Testis (tissue), 3 donors: ENCODE measurements around the gene FBXO33. TPM values are rescaled to one million over a fixed set of nuclear protein-coding genes. Genes with fewer than 3 reads are reported as not detected.
A peak's percentile ranks its signal among the peaks of the same experiment; 100 is the strongest.

Experiments
- DNase-seq: peaks from one replicate; pipeline ENCODE4 v3.0.0-alpha.2; 2019
- H3K27ac ChIP-seq, 2 donors: fragments of 200-600 bp; sonication (generic); one replicate each; pipeline ENCODE4 v1.5.1; 2019
- H3K27me3 ChIP-seq: fragments of 200-600 bp; sonication (generic); one replicate; pipeline ENCODE4 v1.5.1; 2019
- H3K36me3 ChIP-seq: fragments of 200-600 bp; sonication (generic); one replicate; pipeline ENCODE4 v1.5.1; 2017; ENCODE audit warnings: low read depth; ENCODE audit errors: missing control alignments
- H3K4me1 ChIP-seq: fragments of 200-600 bp; sonication (generic); one replicate; pipeline ENCODE4 v1.5.1; 2019
- H3K4me3 ChIP-seq, 2 donors: fragments of 200-600 bp; sonication (generic); one replicate each; pipeline ENCODE4 v1.5.1; 2017 to 2019
- H3K9me3 ChIP-seq: fragments of 200-600 bp; sonication (generic); one replicate; pipeline ENCODE4 v1.5.1; 2017
- POLR2A ChIP-seq: fragments of 450-650 bp; IDR thresholded peaks from one replicate; pipeline ENCODE4 v1.6.1; 2017; ENCODE audit warnings: antibody characterized with exemption, mild to moderate bottlenecking, moderate library complexity
- WGBS, 2 donors: methylation state at CpG; one replicate each; pipeline ENCODE4 v1.1.5; 2018; 5-methylcytosine and 5-hydroxymethylcytosine counted together
- intact Hi-C: fragments of 100-400 bp; cut with DNase I; formaldehyde crosslinking; loops from one replicate; pipeline ENCODE4 v1.15.1; 2023; ENCODE audit warnings: low total_unique reads
- polyA plus RNA-seq: library from polyadenylated mRNA; stranded (reverse); fragments of 350-450 nt; fragmentation: Illumina TruSeq; extraction: RNeasy Lipid Tissue Mini Kit (QIAGEN cat#74804); gene quantifications from one replicate; pipeline ENCODE4 v1.2.3, GENCODE V29; 2014; ENCODE audit warnings: low read depth, low replicate concordance; ENCODE audit not compliant: insufficient read depth
- total RNA-seq, 2 donors: library from RNA; depleted of rRNA; stranded (reverse); fragments of >200 nt; gene quantifications; one replicate each; pipeline ENCODE4 v1.2.3, GENCODE V29; 2016
- TF ChIP-seq, protein P1 (sequence below), 3 experiments: fragments of 450-650 bp in 2 of 3; fragments of 200-600 bp in 1 of 3; sonication (generic) in 1 of 3; IDR thresholded peaks; one replicate each; pipeline ENCODE4 v1.5.1; 2016 to 2019; ENCODE audit warnings: antibody characterized with exemption in 3 of 3, mild to moderate bottlenecking in 2 of 3, moderate library complexity in 1 of 3

The FBXO33 gene
- total and polyA plus RNA-seq, 3 donors from 2014 or later = 20.6 to 27.5 (median 23.0) TPM

DNA sequence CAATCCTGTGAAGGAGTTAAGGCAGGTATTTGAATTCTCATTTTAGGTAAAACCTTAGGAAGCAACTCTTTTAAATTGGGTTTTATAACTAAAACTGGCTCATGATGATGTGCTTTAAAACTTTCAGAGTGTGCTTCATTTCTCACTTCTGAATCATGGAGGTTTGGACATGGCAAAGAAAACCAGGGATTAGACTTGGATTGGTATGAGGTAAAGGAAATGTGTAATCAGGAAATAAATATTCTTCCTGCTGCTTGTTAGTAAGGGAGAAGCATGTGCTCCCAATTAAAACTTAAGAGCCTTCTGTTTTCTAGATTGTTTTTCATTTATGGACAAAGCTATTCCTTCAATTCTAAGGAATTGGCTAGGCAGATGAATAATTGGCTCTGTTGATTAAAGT, 57.4 kb downstream of the FBXO33 start:
- Histone ChIP-seq H3K4me3 (no peak overlapping the region), H3K27ac (no peak overlapping the region)
- no peak for DNase-seq

DNA sequence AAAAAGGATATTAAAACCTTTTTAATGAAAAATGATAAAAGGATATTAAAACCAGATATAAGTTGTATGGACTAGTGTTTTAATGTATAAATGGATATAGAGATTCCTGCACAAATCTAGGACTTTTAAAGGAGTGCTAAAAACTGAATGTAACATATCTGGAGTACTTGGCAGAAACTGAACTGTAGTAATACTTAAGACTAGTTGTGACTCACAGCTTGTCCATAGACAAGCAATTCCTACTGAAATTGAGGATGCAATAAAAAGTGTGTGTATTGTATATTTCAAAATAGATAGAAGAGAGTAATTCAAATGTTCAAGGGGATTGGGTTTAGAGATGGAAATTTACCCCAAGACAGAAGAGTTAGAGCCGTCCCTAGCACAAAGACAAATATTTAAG, 59.6 kb downstream of the FBXO33 start:
- 100% methylated on average over 1 of the region's 1 CpG for WGBS, 2 donors
- H3K4me1 ChIP-seq = peaks cover 3% of the 10 kb centered on the region
- intact Hi-C loops = no loop called here

More for the DNA sequence above, 57.4 kb downstream of the FBXO33 start:
- Histone ChIP-seq H3K9me3 (no peaks in the 10 kb centered on the region), H3K4me1 (peaks cover 3% of the 10 kb centered on the region), H3K36me3 (no peaks in the 10 kb centered on the region), H3K27me3 (no peaks in the 10 kb centered on the region)
- intact Hi-C loops = no loop called here
- TF ChIP-seq, protein P1, sequence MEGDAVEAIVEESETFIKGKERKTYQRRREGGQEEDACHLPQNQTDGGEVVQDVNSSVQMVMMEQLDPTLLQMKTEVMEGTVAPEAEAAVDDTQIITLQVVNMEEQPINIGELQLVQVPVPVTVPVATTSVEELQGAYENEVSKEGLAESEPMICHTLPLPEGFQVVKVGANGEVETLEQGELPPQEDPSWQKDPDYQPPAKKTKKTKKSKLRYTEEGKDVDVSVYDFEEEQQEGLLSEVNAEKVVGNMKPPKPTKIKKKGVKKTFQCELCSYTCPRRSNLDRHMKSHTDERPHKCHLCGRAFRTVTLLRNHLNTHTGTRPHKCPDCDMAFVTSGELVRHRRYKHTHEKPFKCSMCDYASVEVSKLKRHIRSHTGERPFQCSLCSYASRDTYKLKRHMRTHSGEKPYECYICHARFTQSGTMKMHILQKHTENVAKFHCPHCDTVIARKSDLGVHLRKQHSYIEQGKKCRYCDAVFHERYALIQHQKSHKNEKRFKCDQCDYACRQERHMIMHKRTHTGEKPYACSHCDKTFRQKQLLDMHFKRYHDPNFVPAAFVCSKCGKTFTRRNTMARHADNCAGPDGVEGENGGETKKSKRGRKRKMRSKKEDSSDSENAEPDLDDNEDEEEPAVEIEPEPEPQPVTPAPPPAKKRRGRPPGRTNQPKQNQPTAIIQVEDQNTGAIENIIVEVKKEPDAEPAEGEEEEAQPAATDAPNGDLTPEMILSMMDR (IDR thresholded peaks at IDR 0.05) = no peak
- TF ChIP-seq POLR2A = no peak

GRCh38 chr14:39370415-39370814, 61.8 kb downstream of the FBXO33 start:
- Histone ChIP-seq H3K4me3 (no peak overlapping the region), H3K36me3 (no peaks in the 10 kb centered on the region), H3K27ac (no peak overlapping the region), H3K27me3 (no peaks in the 10 kb centered on the region), H3K4me1 (no peaks in the 10 kb centered on the region), H3K9me3 (no peaks in the 10 kb centered on the region)
- DNase-seq = no peak
- intact Hi-C loops = no loop called here
- TF ChIP-seq, protein P1 (IDR thresholded peaks at IDR 0.05) = no peak
- TF ChIP-seq POLR2A = no peak
- WGBS, 2 donors = 94 to 99% methylated on average over 10 to 12 of the region's 12 CpGs

More for the DNA sequence above, 59.6 kb downstream of the FBXO33 start:
- no peak for TF ChIP-seq POLR2A
- TF ChIP-seq, protein P1 (IDR thresholded peaks at IDR 0.05) = no peak
- H3K27me3 ChIP-seq = no peaks in the 10 kb centered on the region
- no peak for DNase-seq
- H3K4me3 ChIP-seq = no peak overlapping the region
- no peak overlapping the region for H3K27ac ChIP-seq
- H3K36me3 ChIP-seq = no peaks in the 10 kb centered on the region
- H3K9me3 ChIP-seq = no peaks in the 10 kb centered on the region

DNA sequence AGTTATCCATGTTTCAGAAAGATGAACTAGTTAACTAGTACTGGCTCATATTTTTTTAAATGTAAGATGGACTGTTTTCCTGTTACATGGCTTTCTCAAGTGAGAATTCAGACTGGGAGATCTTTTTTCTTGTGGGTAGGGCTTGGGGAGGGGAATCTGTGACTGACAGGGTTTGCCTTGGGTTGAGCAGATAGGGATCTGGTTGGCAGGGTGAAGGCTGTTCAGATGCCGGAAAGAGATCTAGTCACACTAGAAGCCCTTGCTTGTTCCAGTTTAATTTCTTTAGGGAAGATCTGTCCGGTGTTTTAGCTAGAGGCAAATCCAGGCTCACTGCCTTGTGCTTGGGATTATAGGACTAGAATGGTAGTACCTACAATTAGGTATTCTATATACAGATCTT, 63.2 kb downstream of the FBXO33 start:
- no peak for DNase-seq
- intact Hi-C loops = no loop called here
- Histone ChIP-seq H3K36me3 (no peaks in the 10 kb centered on the region), H3K9me3 (no peaks in the 10 kb centered on the region), H3K27me3 (no peaks in the 10 kb centered on the region), H3K4me3 (no peak overlapping the region), H3K4me1 (no peaks in the 10 kb centered on the region), H3K27ac (no peak overlapping the region)
- TF ChIP-seq POLR2A = no peak
- TF ChIP-seq, protein P1 (IDR thresholded peaks at IDR 0.05) = no peak
- 79 to 92% methylated on average over 2 of the region's 2 CpGs for WGBS, 2 donors

- intact Hi-C loops = no loop called here
- 52 to 59% methylated on average over 4 of the region's 4 CpGs for WGBS, 2 donors
- H3K27ac ChIP-seq = no peak overlapping the region
Observed at GRCh38 chr14:39368261-39368959, 63.8 kb downstream of the FBXO33 start.

More at GRCh38 chr14:39368261-39368959, 63.8 kb downstream of the FBXO33 start:
- no peaks in the 10 kb centered on the region for H3K9me3 ChIP-seq
- no peaks in the 10 kb centered on the region for H3K4me1 ChIP-seq
- TF ChIP-seq, protein P1 (IDR thresholded peaks at IDR 0.05) = peak; percentile 43 to 54 (median 46)
- no peak for TF ChIP-seq POLR2A
- H3K27me3 ChIP-seq = no peaks in the 10 kb centered on the region
- no peaks in the 10 kb centered on the region for H3K36me3 ChIP-seq
- peak; percentile 81 for DNase-seq
- no peak overlapping the region for H3K4me3 ChIP-seq
